ENCODE measurements around the gene ELMO1. TPM values are rescaled to one million over a fixed set of nuclear protein-coding genes. Genes with fewer than 3 reads are reported as not detected.

Gene ELMO1
- total and polyA plus RNA-seq, 2 of the 13 experiments (the other 11 are each of a cell fraction or from before 2014, with no cell fraction given), result 0.11 to 0.17 TPM

- Histone ChIP-seq H3K79me2 (ENCODE audit: insufficient read depth, low read length) (no peaks in the 10 kb centered on the region), H3K27me3 (ENCODE audit: control insufficient read depth in 1 of 2, insufficient read depth in 2 of 2, low read length in 2 of 2) (no peaks in the 10 kb centered on the region), H3K4me3 (replicated peaks in 1 of 3; ENCODE audit: insufficient read depth in 1 of 3, low read depth in 2 of 3, low read length in 3 of 3) (no peak overlapping the region), H3K36me3 (replicated peaks in 1 of 2; ENCODE audit: control insufficient read depth in 1 of 2, insufficient read depth in 2 of 2, low read length in 2 of 2) (no peaks in the 10 kb centered on the region), H2AFZ (ENCODE audit: low read length) (no peak overlapping the region), H3K4me2 (ENCODE audit: low read depth, low read length) (no peak overlapping the region), H3K9me3 (ENCODE audit: low read length) (0 out of 2 replicates have a peak, but pooled peaks cover 5% of the 10 kb centered on the region), H3K4me1 (ENCODE audit: insufficient read depth, low read length) (no peaks in the 10 kb centered on the region), H3K9ac (ENCODE audit: insufficient read depth, low read depth, low read length) (no peak overlapping the region), H3K27ac (ENCODE audit: extremely low read length, insufficient read depth, low read length) (no peak overlapping the region), H4K20me1 (ENCODE audit: insufficient read depth, low read length) (no peaks in the 10 kb centered on the region)
- in situ Hi-C loops (cut with HindIII; ENCODE audit: extremely low pct_ligation_motif_present, low pct_unique_long_range_greater_than_20kb), result no loop called here
- DNase-seq (ENCODE audit: low spot score), result no peak
- no peak for FAIRE-seq
- POLR2A ChIA-PET, result no interaction called here
- intact Hi-C loops (cut with micrococcal nuclease; ENCODE audit: unreplicated experiment), result no loop called here
- no TSS peak for BruUV-seq (replicated peaks)
- CTCF ChIA-PET (ENCODE audit: low intra/inter-chr PET ratio, low total read pairs), result no interaction called here
- ATAC-seq, result no peak
- 27% methylated on average over 3 of the region's 3 CpGs for WGBS (ENCODE audit: low lambda C conversion rate)
- TF ChIP-seq ZFP41 (CRISPR knock-in tag; IDR thresholded peaks at IDR 0.05; ENCODE audit: borderline replicate concordance), result no peak
- TF ChIP-seq ZSCAN21 (CRISPR knock-in tag; IDR thresholded peaks at IDR 0.05; ENCODE audit: borderline replicate concordance), result no peak
- TF ChIP-seq TERF1 (CRISPR knock-in tag; IDR thresholded peaks at IDR 0.05), result no peak
- TF ChIP-seq RARA (CRISPR knock-in tag; IDR thresholded peaks at IDR 0.05), result no peak
- TF ChIP-seq RELA (CRISPR knock-in tag; IDR thresholded peaks at IDR 0.05), result no peak
- TF ChIP-seq RAD51 (IDR thresholded peaks at IDR 0.05; ENCODE audit: borderline replicate concordance), result no peak
- TF ChIP-seq ZBTB46 (CRISPR knock-in tag; IDR thresholded peaks at IDR 0.05; ENCODE audit: borderline replicate concordance), result no peak
- no peak for TF ChIP-seq ZNF224 (CRISPR knock-in tag; IDR thresholded peaks at IDR 0.05)
- no peak for TF ChIP-seq ZHX2 (IDR thresholded peaks at IDR 0.05; ENCODE audit: low read depth)
- no peak for TF ChIP-seq ZHX2 (CRISPR knock-in tag; IDR thresholded peaks at IDR 0.05; ENCODE audit: borderline replicate concordance)
- TF ChIP-seq RBFOX2 (IDR thresholded peaks at IDR 0.05; ENCODE audit: low read depth, low read length), result no peak
- no peak for TF ChIP-seq CBX5 (CRISPR knock-in tag; IDR thresholded peaks at IDR 0.05; ENCODE audit: borderline replicate concordance)
- no peak for TF ChIP-seq MTA3 (CRISPR knock-in tag; IDR thresholded peaks at IDR 0.05)
- TF ChIP-seq SMYD3 (CRISPR knock-in tag; IDR thresholded peaks at IDR 0.05), result no peak
- TF ChIP-seq GFI1 (CRISPR knock-in tag; IDR thresholded peaks at IDR 0.05; ENCODE audit: borderline replicate concordance), result no peak
- no peak for TF ChIP-seq ONECUT2 (CRISPR knock-in tag; IDR thresholded peaks at IDR 0.05)
- no peak for TF ChIP-seq CENPBD1 (CRISPR knock-in tag; IDR thresholded peaks at IDR 0.05; ENCODE audit: borderline replicate concordance, low read depth)
- TF ChIP-seq ZNF343 (CRISPR knock-in tag; IDR thresholded peaks at IDR 0.05), result no peak
Measured at GRCh38 chr7:37372750-37373149, 75.9 kb downstream of the ELMO1 start.

Measured in HepG2 (cell line).